Activated CD4-positive, CD25-positive, alpha-beta regulatory T cell treated with anti-CD3 and anti-CD28 coated beads, Interleukin-2, amount 50 U/mL, for 24 hours (primary cell): ENCODE measurements around the gene RALGPS1.
"Not testable (repeated sequence)": the region's sequence is repeated elsewhere in the genome, so short reads cannot be mapped to it uniquely, and the experiment has no call there.

Experiments
- ATAC-seq, 2 donors: fragments of 150-1000 bp; cut with Tn5 transposase; one replicate each; pipeline ENCODE4 v1.10.0; 2021; ENCODE audit warnings: mild to moderate bottlenecking in 1 of 2, moderate library complexity in 1 of 2

The RALGPS1 gene

GRCh38 chr9:127159949-127160610 lies 245.5 kb downstream of the RALGPS1 start:
- no peak for ATAC-seq

GRCh38 chr9:127161081-127161624 lies 246.6 kb downstream of the RALGPS1 start:
- ATAC-seq = no peak

GRCh38 chr9:127162046-127162863 lies 247.7 kb downstream of the RALGPS1 start:
- peak in 1 of 2 donors; percentile 48 for ATAC-seq

- no peak for ATAC-seq
Measured at GRCh38 chr9:127162864-127163365, 248.3 kb downstream of the RALGPS1 start.

GRCh38 chr9:127163409-127163808 lies 248.8 kb downstream of the RALGPS1 start:
- peak in 1 of 2 donors; percentile 42 for ATAC-seq

GRCh38 chr9:127165116-127165515 lies 250.5 kb downstream of the RALGPS1 start:
- no peak for ATAC-seq

- ATAC-seq = no peak
Measured at GRCh38 chr9:127166111-127166510, 251.5 kb downstream of the RALGPS1 start.

- ATAC-seq = peak in 1 of 2 donors; percentile 36
Measured at GRCh38 chr9:127166651-127167524, 252.3 kb downstream of the RALGPS1 start.

GRCh38 chr9:127167560-127168326 lies 253.2 kb downstream of the RALGPS1 start:
- ATAC-seq = no peak

GRCh38 chr9:127168756-127169574 lies 254.4 kb downstream of the RALGPS1 start:
- ATAC-seq = no peak

- no peak for ATAC-seq
Measured at GRCh38 chr9:127169575-127169883, 254.9 kb downstream of the RALGPS1 start.

- no peak for ATAC-seq
Measured at GRCh38 chr9:127170103-127170502, 255.5 kb downstream of the RALGPS1 start.

- ATAC-seq = no peak
Measured at GRCh38 chr9:127170652-127171051, 256.1 kb downstream of the RALGPS1 start.

GRCh38 chr9:127171348-127171747 lies 256.8 kb downstream of the RALGPS1 start:
- ATAC-seq = not testable (repeated sequence)

GRCh38 chr9:127172066-127172707 lies 257.6 kb downstream of the RALGPS1 start:
- no peak for ATAC-seq

GRCh38 chr9:127173063-127173462 lies 258.5 kb downstream of the RALGPS1 start:
- no peak for ATAC-seq

- no peak for ATAC-seq
Measured at GRCh38 chr9:127174386-127175318, 260.1 kb downstream of the RALGPS1 start.

GRCh38 chr9:127175319-127175715 lies 260.7 kb downstream of the RALGPS1 start:
- ATAC-seq = no peak

GRCh38 chr9:127175764-127176163 lies 261.2 kb downstream of the RALGPS1 start:
- ATAC-seq = no peak
